GM12873 (cell line): ENCODE measurements around the gene FOXB1.

ENCODE experiments used
- TF ChIP-seq, protein P1 (sequence below): IDR thresholded peaks from 2 replicates; pipeline ENCODE4 v1.5.1; 2012; ENCODE audit warnings: low read depth, mild to moderate bottlenecking, moderate library complexity, low read length, control low read depth; ENCODE audit not compliant: insufficient read depth; ENCODE audit errors: missing control alignments

FOXB1 gene

DNA sequence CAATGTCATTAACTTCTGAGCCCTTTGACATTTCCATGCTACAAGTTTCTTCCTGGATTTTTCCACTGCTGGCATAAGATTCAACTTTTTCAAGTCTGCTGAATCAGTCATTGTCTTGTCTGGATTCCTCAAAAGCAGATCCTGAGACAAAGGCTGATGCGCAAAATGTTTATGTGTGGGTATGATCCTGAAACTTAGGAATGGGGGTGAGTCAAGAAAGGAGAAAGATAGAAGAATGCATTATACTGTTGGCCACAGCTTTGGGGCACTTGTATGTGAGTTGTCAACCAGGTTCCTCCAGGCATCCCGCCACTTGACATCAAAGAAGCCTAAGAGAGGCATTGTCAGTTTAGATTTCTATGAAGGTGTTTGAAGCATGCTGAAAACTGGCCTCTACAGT, 50.4 kb downstream of the FOXB1 start:
- TF ChIP-seq, protein P1, sequence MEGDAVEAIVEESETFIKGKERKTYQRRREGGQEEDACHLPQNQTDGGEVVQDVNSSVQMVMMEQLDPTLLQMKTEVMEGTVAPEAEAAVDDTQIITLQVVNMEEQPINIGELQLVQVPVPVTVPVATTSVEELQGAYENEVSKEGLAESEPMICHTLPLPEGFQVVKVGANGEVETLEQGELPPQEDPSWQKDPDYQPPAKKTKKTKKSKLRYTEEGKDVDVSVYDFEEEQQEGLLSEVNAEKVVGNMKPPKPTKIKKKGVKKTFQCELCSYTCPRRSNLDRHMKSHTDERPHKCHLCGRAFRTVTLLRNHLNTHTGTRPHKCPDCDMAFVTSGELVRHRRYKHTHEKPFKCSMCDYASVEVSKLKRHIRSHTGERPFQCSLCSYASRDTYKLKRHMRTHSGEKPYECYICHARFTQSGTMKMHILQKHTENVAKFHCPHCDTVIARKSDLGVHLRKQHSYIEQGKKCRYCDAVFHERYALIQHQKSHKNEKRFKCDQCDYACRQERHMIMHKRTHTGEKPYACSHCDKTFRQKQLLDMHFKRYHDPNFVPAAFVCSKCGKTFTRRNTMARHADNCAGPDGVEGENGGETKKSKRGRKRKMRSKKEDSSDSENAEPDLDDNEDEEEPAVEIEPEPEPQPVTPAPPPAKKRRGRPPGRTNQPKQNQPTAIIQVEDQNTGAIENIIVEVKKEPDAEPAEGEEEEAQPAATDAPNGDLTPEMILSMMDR, result no peak
